K562 (cell line): ENCODE measurements around the gene PACS1. TPM values are rescaled to one million over a fixed set of nuclear protein-coding genes. Genes with fewer than 3 reads are reported as not detected.
A peak's percentile ranks its signal among the peaks of the same experiment; 100 is the strongest.

Experiments used
- LCOR ChIP-seq: sonication (generic); formaldehyde crosslinking; IDR thresholded peaks from 2 replicates; pipeline ENCODE4 v1.8.0; 2022; ENCODE audit warnings: mild to moderate bottlenecking, missing genetic modification reagents
- MGA ChIP-seq: fragments of 450-650 bp; IDR thresholded peaks from 2 replicates; pipeline ENCODE4 v1.6.1; 2016; ENCODE audit warnings: mild to moderate bottlenecking, moderate library complexity
- OTX1 ChIP-seq: fragments of 450-650 bp; formaldehyde crosslinking; IDR thresholded peaks from 2 replicates; pipeline ENCODE4 v1.4.0; 2022; ENCODE audit warnings: mild to moderate bottlenecking
- TEAD4 ChIP-seq, 2 experiments: sonication (generic) in 1 of 2; formaldehyde crosslinking in 1 of 2; IDR thresholded peaks; 2 replicates each; pipeline versions ENCODE4 v1.6.1 to v1.8.0; 2012 to 2022; ENCODE audit warnings: borderline replicate concordance in 1 of 2, inconsistent platforms in 1 of 2, low read length in 1 of 2, mild to moderate bottlenecking in 1 of 2, missing genetic modification reagents in 1 of 2
- THRB ChIP-seq: fragments of 450-650 bp; formaldehyde crosslinking; conservative IDR thresholded peaks from 2 replicates; pipeline ENCODE4 v1.4.0; 2022; ENCODE audit warnings: mild to moderate bottlenecking, missing genetic modification characterization
- polyA plus RNA-seq, 8 experiments: library from polyadenylated mRNA; depleted of rRNA in 4 of 8; stranded (reverse) in 5 of 8; unstranded in 3 of 8; fragments of >200 nt; fragmentation: Nextera tagmentation in 2 of 8; fragmentation: Illumina TruSeq in 1 of 8; extraction: Ambion mirVana in 2 of 8; extraction: Trizol in 1 of 8; gene quantifications; 2 replicates each; pipeline versions ENCODE4 v1.2.1 to v1.2.3, GENCODE V29; 2011 to 2014; ENCODE audit warnings: inconsistent platforms in 1 of 8, missing spikeins in 1 of 8
- total RNA-seq, 7 experiments: library from RNA; depleted of rRNA in 6 of 7; stranded (reverse); fragments of >200 nt in 6 of 7; fragmentation: Illumina TruSeq in 2 of 7; extraction: Trizol in 2 of 7; gene quantifications; 2 replicates each; pipeline versions ENCODE4 v1.2.1 to v1.2.3, GENCODE V29; 2011 to 2021; ENCODE audit warnings: low replicate concordance in 1 of 7

The PACS1 gene
- total and polyA plus RNA-seq, 9 of the 15 experiments (the other 6 are each of a cell fraction or from before 2014, with no cell fraction given), result 0.34 to 28.1 (median 8.5) TPM

DNA sequence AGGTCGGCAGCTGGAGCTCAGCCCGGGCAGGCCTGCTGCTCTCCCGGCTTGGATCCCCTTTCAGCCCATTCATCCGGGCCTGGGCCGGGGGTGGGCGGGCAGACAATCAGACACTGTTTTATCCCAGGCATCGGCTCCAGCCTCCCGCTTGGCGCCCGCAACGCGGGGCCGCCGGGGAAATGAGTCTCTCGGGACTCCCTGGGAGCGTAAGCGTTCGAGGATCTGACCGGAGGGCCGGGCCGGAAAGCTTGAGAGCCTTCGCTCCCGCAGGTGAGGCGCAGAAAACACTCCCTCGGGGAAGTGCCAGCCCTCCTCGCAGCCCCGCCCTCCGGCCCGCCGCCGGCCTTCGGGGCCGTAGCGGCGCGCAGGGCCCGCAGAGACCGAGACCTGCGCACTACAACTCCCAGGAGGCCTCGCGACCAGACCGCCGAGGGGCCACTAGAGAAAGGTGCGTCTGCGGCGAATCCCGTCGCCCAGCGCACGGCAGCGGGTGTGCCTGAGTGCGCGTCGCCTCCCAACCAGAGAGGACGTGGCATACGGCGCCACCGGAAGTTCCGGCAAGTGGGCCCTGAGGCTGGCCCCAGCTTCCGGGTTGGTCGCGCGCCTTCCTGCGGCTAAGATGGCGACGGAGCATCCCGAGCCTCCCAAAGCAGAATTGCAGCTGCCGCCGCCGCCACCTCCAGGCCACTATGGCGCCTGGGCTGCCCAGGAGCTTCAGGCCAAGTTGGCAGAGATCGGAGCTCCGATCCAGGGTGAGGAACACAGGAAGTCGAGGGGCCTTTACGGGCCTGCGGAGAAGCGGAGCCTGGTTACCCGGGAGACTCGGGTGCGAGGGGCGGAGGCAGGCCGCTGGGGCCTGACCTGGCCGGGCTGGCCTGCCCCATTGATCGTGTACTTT lies 18.1 kb upstream of the PACS1 start, which contains the start of gene SF3B2 (continued):
- TF ChIP-seq TEAD4 (IDR thresholded peaks at IDR 0.05; ENCODE audit: low read length) (no peak; the same call in 1 of the 2 replicates), TEAD4 (CRISPR knock-in tag; IDR thresholded peaks at IDR 0.05; ENCODE audit: borderline replicate concordance) (no peak), MGA (no peak), LCOR (CRISPR knock-in tag) (0 out of 2 replicates have a peak, but pooled peaks have one; percentile 75), OTX1 (CRISPR knock-in tag) (no peak), THRB (CRISPR knock-in tag) (no peak)
